ENCODE results near the gene IMMP2L.

Gene IMMP2L

GRCh38 chr7:111059833-111060232 lies 502.5 kb downstream of the IMMP2L start:
- no peak for DNase-seq

- no peak for DNase-seq
Observed at GRCh38 chr7:111057066-111057465, 505.2 kb downstream of the IMMP2L start.

- no peak for DNase-seq
Observed at GRCh38 chr7:111056371-111056770, 505.9 kb downstream of the IMMP2L start.

GRCh38 chr7:111053035-111053434 lies 509.3 kb downstream of the IMMP2L start:
- DNase-seq, result no peak

- no peak for DNase-seq
Observed at GRCh38 chr7:111051832-111052231, 510.5 kb downstream of the IMMP2L start.

GRCh38 chr7:111050875-111051416 lies 511.3 kb downstream of the IMMP2L start:
- DNase-seq, result no peak

- DNase-seq, result no peak
Observed at GRCh38 chr7:111049971-111050680, 512.2 kb downstream of the IMMP2L start.

- DNase-seq, result no peak
Observed at GRCh38 chr7:111047595-111047994, 514.7 kb downstream of the IMMP2L start.

GRCh38 chr7:111045449-111045848 lies 516.8 kb downstream of the IMMP2L start:
- DNase-seq, result no peak

GRCh38 chr7:111043561-111043960 lies 518.7 kb downstream of the IMMP2L start:
- DNase-seq, result no peak

GRCh38 chr7:111042842-111043241 lies 519.5 kb downstream of the IMMP2L start:
- DNase-seq, result no peak

- no peak for DNase-seq
Observed at GRCh38 chr7:111041577-111041976, 520.7 kb downstream of the IMMP2L start.

GRCh38 chr7:111038185-111038584 lies 524.1 kb downstream of the IMMP2L start:
- DNase-seq, result no peak

GRCh38 chr7:111031916-111032315 lies 530.4 kb downstream of the IMMP2L start:
- no peak for DNase-seq

GRCh38 chr7:111030336-111030735 lies 532.0 kb downstream of the IMMP2L start:
- no peak for DNase-seq

GRCh38 chr7:111029574-111030251 lies 532.6 kb downstream of the IMMP2L start:
- no peak for DNase-seq

- no peak for DNase-seq
Observed at GRCh38 chr7:111029141-111029572, 533.1 kb downstream of the IMMP2L start.

GRCh38 chr7:111027396-111027795 lies 534.9 kb downstream of the IMMP2L start:
- no peak for DNase-seq

GRCh38 chr7:111026806-111027205 lies 535.5 kb downstream of the IMMP2L start:
- no peak for DNase-seq

GRCh38 chr7:111026343-111026742 lies 535.9 kb downstream of the IMMP2L start:
- DNase-seq, result no peak

GRCh38 chr7:111025006-111025405 lies 537.3 kb downstream of the IMMP2L start:
- DNase-seq, result no peak

- no peak for DNase-seq
Observed at GRCh38 chr7:111018960-111019736, 543.1 kb downstream of the IMMP2L start.

- DNase-seq, result no peak
Observed at GRCh38 chr7:111018447-111018846, 543.8 kb downstream of the IMMP2L start.

GRCh38 chr7:111014079-111014478 lies 548.2 kb downstream of the IMMP2L start:
- DNase-seq, result no peak
